Lower leg skin (tissue), 3 donors: Measurements from ENCODE around the gene LHFPL4.

Experiments
- CTCF ChIP-seq, 3 donors: fragments of 450-650 bp; IDR thresholded peaks; one replicate each; pipeline ENCODE4 v1.5.1; 2016; ENCODE audit warnings: antibody characterized with exemption in 3 of 3, mild to moderate bottlenecking in 3 of 3, moderate library complexity in 2 of 3
- POLR2A ChIP-seq, 2 donors: fragments of 450-650 bp; IDR thresholded peaks; one replicate each; pipeline ENCODE4 v1.6.1; 2016 to 2017; ENCODE audit warnings: antibody characterized with exemption in 2 of 2, mild to moderate bottlenecking in 1 of 2, moderate library complexity in 1 of 2

GRCh38 chr3:9507586-9508578 lies 45.7 kb downstream of the LHFPL4 start:
- no peak for TF ChIP-seq POLR2A (IDR thresholded peaks at IDR 0.05)
- no peak for TF ChIP-seq CTCF (IDR thresholded peaks at IDR 0.05)
